Ascending aorta (tissue), 2 donors: Measurements from ENCODE around the gene KRT38. TPM values are rescaled to one million over a fixed set of nuclear protein-coding genes. Genes with fewer than 3 reads are reported as not detected.

Experiments used
- DNase-seq, 2 donors: peaks; one replicate each; pipeline ENCODE4 v3.0.0-alpha.2; 2019; ENCODE audit warnings: low spot score in 2 of 2
- H3K27ac ChIP-seq, 2 donors: fragments of 200-600 bp; sonication (generic); one replicate each; pipeline ENCODE4 v1.5.1; 2016 to 2017; ENCODE audit warnings: mild to moderate bottlenecking in 1 of 2
- H3K27me3 ChIP-seq: fragments of 200-600 bp; sonication (generic); one replicate; pipeline ENCODE4 v1.5.1; 2017
- H3K36me3 ChIP-seq, 2 donors: fragments of 200-600 bp; sonication (generic); one replicate each; pipeline ENCODE4 v1.5.1; 2016
- H3K4me1 ChIP-seq, 2 donors: fragments of 200-600 bp; sonication (generic); one replicate each; pipeline ENCODE4 v1.5.1; 2016 to 2017; ENCODE audit warnings: mild to moderate bottlenecking in 1 of 2
- H3K4me3 ChIP-seq, 2 donors: fragments of 200-600 bp; sonication (generic); one replicate each; pipeline ENCODE4 v1.5.1; 2016 to 2017; ENCODE audit warnings: mild to moderate bottlenecking in 1 of 2
- H3K9me3 ChIP-seq, 2 donors: fragments of 200-600 bp; sonication (generic); one replicate each; pipeline ENCODE4 v1.5.1; 2016
- intact Hi-C: fragments of 100-400 bp; cut with DNase I; formaldehyde crosslinking; loops from one replicate; pipeline ENCODE4 v1.15.1; 2023
- total RNA-seq: library from RNA; depleted of rRNA; stranded (reverse); fragments of >200 nt; gene quantifications from one replicate; pipeline ENCODE4 v1.1.0, GENCODE V29; 2016
- TF ChIP-seq, protein P1 (sequence below), 3 experiments: fragments of 200-600 bp in 2 of 3; fragments of 450-650 bp in 1 of 3; sonication (generic) in 2 of 3; IDR thresholded peaks; one replicate each; pipeline ENCODE4 v1.5.1; 2016 to 2019; ENCODE audit warnings: antibody characterized with exemption in 3 of 3, mild to moderate bottlenecking in 1 of 3, moderate library complexity in 1 of 3

Gene KRT38
- total RNA-seq, 1 donor from 2014 or later: not detected

DNA sequence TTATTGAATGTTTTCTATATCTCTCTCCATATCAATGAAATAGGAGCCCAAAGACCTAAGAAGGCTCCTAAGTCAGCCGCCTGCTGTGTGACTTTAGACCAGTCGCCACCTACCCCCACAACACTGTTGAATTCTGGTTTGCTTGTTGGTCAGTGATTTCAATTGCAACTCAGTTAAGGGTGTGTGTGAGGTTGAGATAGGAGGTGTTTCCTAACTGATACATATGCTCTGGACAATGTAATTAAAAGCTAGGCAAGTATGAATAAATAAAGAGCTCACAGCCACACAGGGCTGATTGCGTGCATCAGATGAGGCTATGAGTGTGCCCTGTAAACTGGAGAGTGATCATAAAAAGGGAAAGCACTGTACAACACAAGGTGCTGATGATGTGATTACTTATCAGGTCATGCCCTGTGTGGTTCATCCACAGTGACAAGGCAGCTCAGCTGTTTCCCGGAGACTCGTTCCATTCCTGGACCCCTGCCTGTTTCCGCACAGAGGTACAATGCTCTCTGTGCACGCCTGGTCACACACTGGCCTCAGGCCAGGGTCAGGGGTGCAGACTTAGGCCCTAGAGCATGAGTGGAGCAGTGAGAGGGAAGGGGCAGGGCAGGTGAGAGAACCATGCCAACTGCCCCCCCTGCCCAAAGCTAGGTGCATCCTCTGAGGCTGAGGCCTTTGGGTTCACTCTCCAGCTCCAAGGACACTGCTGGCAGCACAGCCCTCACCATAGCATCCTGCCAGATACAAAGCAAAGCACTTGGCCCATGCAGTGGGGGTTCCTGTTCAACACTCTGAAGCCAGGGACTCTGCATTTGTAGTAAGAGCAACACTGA is 43.4 kb upstream of the KRT38 start:
- H3K4me3 ChIP-seq: no peak overlapping the region
- H3K9me3 ChIP-seq: no peaks in the 10 kb centered on the region
- H3K4me1 ChIP-seq: no peaks in the 10 kb centered on the region
- H3K27ac ChIP-seq: no peak overlapping the region
- no peak for DNase-seq
- no peaks in the 10 kb centered on the region for H3K36me3 ChIP-seq
- TF ChIP-seq, protein P1, sequence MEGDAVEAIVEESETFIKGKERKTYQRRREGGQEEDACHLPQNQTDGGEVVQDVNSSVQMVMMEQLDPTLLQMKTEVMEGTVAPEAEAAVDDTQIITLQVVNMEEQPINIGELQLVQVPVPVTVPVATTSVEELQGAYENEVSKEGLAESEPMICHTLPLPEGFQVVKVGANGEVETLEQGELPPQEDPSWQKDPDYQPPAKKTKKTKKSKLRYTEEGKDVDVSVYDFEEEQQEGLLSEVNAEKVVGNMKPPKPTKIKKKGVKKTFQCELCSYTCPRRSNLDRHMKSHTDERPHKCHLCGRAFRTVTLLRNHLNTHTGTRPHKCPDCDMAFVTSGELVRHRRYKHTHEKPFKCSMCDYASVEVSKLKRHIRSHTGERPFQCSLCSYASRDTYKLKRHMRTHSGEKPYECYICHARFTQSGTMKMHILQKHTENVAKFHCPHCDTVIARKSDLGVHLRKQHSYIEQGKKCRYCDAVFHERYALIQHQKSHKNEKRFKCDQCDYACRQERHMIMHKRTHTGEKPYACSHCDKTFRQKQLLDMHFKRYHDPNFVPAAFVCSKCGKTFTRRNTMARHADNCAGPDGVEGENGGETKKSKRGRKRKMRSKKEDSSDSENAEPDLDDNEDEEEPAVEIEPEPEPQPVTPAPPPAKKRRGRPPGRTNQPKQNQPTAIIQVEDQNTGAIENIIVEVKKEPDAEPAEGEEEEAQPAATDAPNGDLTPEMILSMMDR (IDR thresholded peaks at IDR 0.05): no peak
- H3K27me3 ChIP-seq: no peaks in the 10 kb centered on the region
- intact Hi-C loops: no loop called here

DNA sequence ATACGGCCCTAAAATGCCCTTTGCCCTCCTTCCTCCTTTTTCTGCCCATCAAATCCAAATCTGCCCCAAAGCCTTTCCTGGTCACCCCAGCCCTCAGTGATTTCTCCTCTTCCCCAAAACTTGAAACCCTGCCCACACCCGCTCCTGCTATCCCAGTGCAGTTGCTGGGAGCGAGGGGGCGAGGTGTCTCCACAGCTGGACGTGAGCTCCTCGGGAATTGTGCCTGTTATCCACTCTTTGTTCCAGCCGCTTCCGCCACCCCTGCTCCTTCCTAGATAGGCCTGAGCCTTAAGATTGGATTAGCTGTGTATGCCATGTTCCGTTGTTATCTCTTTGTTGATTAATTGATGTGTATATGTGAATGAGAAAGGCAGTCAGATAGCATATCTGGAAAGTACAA is 42.7 kb upstream of the KRT38 start:
- Histone ChIP-seq H3K4me1 (no peaks in the 10 kb centered on the region), H3K36me3 (no peaks in the 10 kb centered on the region), H3K4me3 (no peak overlapping the region), H3K9me3 (no peaks in the 10 kb centered on the region), H3K27me3 (no peaks in the 10 kb centered on the region), H3K27ac (no peak overlapping the region)
- no peak for DNase-seq
- intact Hi-C loops: no loop called here
- TF ChIP-seq, protein P1 (IDR thresholded peaks at IDR 0.05): no peak

DNA sequence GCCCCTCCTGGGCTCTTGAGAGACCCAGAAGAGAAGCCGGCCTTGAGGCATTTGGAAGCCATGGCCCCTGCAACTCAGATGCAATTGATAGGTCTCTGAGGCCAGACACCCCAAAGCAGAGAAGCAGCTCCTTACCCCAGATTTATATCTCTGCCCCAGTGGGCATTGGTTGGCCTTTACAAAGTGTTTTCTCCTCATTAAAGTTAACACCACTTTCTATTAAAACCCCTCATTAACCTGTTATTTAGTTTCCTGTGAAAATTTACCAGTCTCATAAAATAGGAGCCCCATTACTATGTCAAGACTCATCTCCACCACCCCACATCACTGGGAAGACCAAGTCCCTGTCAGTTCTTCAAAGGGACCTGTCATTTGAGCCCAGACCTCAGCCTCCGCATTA is 40.3 kb upstream of the KRT38 start, which contains the start of gene KRT35:
Gene KRT35 (minus strand): TSS at position 116 of the 400 bp plus-strand sequence. CDS start 54 bp downstream, at position 62.
- no peak within 1 kb of the TSS for H3K27ac ChIP-seq
- intact Hi-C loops: no loop called here
- H3K9me3 ChIP-seq: no peaks in the 10 kb centered on the region
- no peaks in the 10 kb centered on the region for H3K36me3 ChIP-seq
- no peaks in the 10 kb centered on the region for H3K4me1 ChIP-seq
- TF ChIP-seq, protein P1 (IDR thresholded peaks at IDR 0.05): no peak
- no peak within 1 kb of the TSS for H3K4me3 ChIP-seq
- H3K27me3 ChIP-seq: no peaks in the 10 kb centered on the region
- DNase-seq: no peak

DNA sequence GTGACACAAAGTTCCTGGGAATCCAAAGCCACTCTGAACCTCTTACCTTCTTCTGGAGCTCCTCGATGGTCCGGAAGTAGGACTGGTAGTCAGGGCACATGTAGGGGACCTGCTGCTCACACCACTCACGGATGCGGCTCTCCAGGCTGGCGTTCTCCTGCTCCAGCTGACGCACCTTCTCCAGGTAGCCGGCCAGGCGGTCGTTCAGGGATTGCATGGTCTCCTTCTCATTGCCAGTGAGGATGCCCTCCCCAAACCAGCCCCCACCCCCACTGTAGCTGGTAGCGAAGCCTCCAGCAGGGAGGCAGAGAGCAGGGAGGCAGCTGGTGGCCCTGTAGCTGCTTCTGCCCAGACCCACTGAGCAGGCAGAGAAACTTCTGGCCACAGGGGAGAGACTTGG is 39.8 kb upstream of the KRT38 start:
- Histone ChIP-seq H3K4me3 (no peak overlapping the region), H3K4me1 (no peaks in the 10 kb centered on the region), H3K27me3 (no peaks in the 10 kb centered on the region), H3K27ac (no peak overlapping the region), H3K36me3 (no peaks in the 10 kb centered on the region), H3K9me3 (no peaks in the 10 kb centered on the region)
- intact Hi-C loops: no loop called here
- DNase-seq: no peak
- TF ChIP-seq, protein P1 (IDR thresholded peaks at IDR 0.05): no peak

DNA sequence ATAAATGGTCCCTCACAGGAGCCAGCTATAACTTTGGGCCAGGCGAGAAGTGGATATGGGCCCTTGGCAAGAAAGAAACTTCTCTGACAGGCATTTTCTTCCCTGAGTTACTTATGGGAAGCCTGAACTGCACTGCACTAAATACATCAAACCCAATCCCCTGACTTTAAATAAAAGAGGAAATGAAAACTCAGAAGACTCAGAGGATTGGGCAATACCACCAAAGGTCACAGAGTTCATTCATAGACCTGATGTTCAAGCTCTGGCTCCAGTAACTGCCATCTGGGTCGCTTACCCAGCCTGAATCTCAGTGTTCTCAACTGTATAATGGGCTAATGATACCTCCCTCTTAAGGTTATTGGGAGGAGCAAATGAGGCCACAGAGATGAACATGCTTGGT is 39.4 kb upstream of the KRT38 start:
- no peak overlapping the region for H3K27ac ChIP-seq
- H3K27me3 ChIP-seq: no peaks in the 10 kb centered on the region
- TF ChIP-seq, protein P1 (IDR thresholded peaks at IDR 0.05): no peak
- intact Hi-C loops: no loop called here
- no peaks in the 10 kb centered on the region for H3K4me1 ChIP-seq
- no peaks in the 10 kb centered on the region for H3K9me3 ChIP-seq
- H3K4me3 ChIP-seq: no peak overlapping the region
- no peak for DNase-seq
- H3K36me3 ChIP-seq: no peaks in the 10 kb centered on the region
